Brain microvascular endothelial cell (primary cell): ENCODE measurements around the gene FEM1C.

Experiments
- DNase-seq: peaks from one replicate; pipeline ENCODE4 v3.0.0-alpha.2; 2020
- H3K27ac ChIP-seq: fragments of 250-450 bp; sonication (Bioruptor Pico); 2 replicates; pipeline ENCODE4 v1.5.1; 2020; ENCODE audit warnings: mild to moderate bottlenecking, moderate library complexity
- H3K27me3 ChIP-seq: fragments of 250-450 bp; sonication (Bioruptor Pico); replicated peaks from 2 replicates; pipeline ENCODE4 v1.5.1; 2020; ENCODE audit warnings: mild to moderate bottlenecking
- H3K36me3 ChIP-seq: fragments of 250-450 bp; sonication (Bioruptor Pico); replicated peaks from 2 replicates; pipeline ENCODE4 v1.5.1; 2020; ENCODE audit warnings: mild to moderate bottlenecking
- H3K4me3 ChIP-seq: 2 replicates; pipeline ENCODE4 v1.5.1; 2011; ENCODE audit warnings: low read depth, mild to moderate bottlenecking, control low read depth, low read length, moderate library complexity
- in situ Hi-C: cut with HindIII; loops from 2 replicates; pipeline ENCODE4 v1.10.0; 2017; ENCODE audit warnings: low sequenced_read_pairs, low pct_ligation_motif_present
- TF ChIP-seq, protein P1 (sequence below): IDR thresholded peaks from 2 replicates; pipeline ENCODE4 v1.5.1; 2011; ENCODE audit warnings: low read depth, mild to moderate bottlenecking, moderate library complexity, low read length, control low read depth, inconsistent platforms; ENCODE audit errors: missing control alignments

The FEM1C gene

DNA sequence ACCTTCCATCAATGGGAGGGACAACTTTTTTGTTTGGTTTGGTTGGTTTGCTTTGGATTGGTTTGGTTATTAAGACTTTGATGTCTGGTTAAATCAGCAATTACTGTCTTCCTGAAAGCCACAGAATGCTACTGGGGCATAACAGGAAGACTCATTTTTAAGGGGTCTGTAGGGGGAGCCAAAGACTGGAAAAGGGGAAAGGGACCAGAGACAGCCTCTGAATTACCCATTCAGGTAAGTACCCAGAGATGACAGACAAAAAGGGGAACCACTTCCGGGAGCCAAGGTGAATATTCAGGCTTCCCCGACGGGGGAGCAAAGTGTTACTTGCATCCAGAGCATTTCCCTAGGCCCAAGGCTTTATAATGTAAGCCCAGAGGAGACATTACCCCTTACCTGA is 4.6 kb upstream of the FEM1C start:
- Histone ChIP-seq H3K27ac (no peak overlapping the region), H3K36me3 (no peaks in the 10 kb centered on the region), H3K4me3 (no peak overlapping the region), H3K27me3 (no peaks in the 10 kb centered on the region)
- TF ChIP-seq, protein P1, sequence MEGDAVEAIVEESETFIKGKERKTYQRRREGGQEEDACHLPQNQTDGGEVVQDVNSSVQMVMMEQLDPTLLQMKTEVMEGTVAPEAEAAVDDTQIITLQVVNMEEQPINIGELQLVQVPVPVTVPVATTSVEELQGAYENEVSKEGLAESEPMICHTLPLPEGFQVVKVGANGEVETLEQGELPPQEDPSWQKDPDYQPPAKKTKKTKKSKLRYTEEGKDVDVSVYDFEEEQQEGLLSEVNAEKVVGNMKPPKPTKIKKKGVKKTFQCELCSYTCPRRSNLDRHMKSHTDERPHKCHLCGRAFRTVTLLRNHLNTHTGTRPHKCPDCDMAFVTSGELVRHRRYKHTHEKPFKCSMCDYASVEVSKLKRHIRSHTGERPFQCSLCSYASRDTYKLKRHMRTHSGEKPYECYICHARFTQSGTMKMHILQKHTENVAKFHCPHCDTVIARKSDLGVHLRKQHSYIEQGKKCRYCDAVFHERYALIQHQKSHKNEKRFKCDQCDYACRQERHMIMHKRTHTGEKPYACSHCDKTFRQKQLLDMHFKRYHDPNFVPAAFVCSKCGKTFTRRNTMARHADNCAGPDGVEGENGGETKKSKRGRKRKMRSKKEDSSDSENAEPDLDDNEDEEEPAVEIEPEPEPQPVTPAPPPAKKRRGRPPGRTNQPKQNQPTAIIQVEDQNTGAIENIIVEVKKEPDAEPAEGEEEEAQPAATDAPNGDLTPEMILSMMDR, result peak; percentile 66
- DNase-seq, result no peak
- in situ Hi-C loops, result no loop called here

DNA sequence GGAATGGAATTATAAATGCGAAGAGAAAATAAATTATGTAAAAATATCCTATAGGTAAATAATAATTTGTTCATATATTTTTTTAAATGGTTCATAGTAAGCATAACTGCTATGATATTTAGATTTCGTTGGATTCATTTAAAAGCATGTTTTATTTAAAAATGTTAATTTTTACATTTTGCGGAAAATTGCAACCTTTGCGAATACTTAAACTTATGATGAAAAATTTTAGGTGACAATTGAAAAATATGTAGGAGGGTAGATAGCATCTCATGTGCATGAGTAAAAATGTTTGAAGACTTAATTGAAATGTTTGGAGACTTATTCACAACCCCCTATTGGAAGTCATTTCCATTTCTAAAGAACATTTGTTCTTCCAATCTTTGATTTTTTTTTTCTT is 4.1 kb upstream of the FEM1C start:
- TF ChIP-seq, protein P1, result no peak

DNA sequence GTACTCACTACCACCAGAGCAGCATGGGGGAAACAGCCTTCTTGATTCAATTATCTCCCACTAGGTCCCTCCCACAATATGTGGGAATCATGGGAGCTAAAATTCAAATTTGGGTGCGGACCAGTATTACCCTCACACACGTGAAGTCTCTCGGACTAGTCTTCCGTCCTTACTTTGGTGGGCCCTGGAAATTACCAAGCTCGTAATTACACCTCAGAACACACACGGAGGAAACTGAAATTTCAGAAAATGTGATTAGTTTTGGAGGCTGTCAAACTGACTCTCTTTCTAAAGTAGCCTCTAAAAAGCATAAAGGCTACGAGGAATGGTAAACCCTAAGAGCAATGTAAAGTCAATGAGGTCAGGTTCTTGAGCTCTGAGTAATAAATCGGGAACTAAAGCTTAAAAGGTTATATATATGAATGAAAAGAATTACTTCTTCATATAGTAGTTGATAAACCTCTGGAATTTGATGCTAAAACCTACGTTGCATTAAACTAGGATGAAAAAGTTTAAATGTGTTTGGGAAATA is 842 bp upstream of the FEM1C start:
- H3K4me3 ChIP-seq, result no peak overlapping the region
- peaks cover 9% of the 10 kb centered on the region for H3K36me3 ChIP-seq
- H3K27me3 ChIP-seq, result no peaks in the 10 kb centered on the region
- H3K27ac ChIP-seq, result peak overlapping the region; percentile 45
- TF ChIP-seq, protein P1, result no peak
- in situ Hi-C loops, result no loop called here
- DNase-seq, result no peak

More for the DNA sequence above, 4.1 kb upstream of the FEM1C start:
- in situ Hi-C loops, result no loop called here
- H3K4me3 ChIP-seq, result no peak overlapping the region
- no peaks in the 10 kb centered on the region for H3K36me3 ChIP-seq
- no peak for DNase-seq
- H3K27me3 ChIP-seq, result no peaks in the 10 kb centered on the region
- H3K27ac ChIP-seq, result no peak overlapping the region

DNA sequence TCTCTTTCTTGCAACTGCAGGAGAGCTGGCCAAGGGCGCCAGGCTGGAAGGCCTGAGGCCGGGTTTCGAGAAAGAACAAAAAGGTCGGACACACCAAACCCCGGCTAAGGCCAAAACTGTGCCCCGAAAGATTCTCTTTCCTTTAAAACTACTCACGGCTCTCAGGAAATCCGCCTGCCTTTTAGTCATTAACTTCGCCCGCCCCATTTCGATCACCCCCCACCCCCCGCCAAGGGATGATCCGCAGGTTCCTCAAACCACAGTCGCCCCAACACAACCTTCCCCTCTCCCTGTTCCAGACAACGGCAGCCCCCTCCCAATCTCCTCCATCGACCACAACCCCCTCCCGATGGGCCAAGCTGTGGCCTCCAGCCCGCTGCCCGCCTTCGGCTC is 536 bp downstream of the FEM1C start:
- Histone ChIP-seq H3K4me3 (peak overlapping the region; percentile 81), H3K36me3 (peaks cover 15% of the 10 kb centered on the region), H3K27ac (peak overlapping the region; percentile 81), H3K27me3 (no peaks in the 10 kb centered on the region)
- in situ Hi-C loops, result no loop called here
- DNase-seq, result peak; percentile 39
- TF ChIP-seq, protein P1, result no peak

DNA sequence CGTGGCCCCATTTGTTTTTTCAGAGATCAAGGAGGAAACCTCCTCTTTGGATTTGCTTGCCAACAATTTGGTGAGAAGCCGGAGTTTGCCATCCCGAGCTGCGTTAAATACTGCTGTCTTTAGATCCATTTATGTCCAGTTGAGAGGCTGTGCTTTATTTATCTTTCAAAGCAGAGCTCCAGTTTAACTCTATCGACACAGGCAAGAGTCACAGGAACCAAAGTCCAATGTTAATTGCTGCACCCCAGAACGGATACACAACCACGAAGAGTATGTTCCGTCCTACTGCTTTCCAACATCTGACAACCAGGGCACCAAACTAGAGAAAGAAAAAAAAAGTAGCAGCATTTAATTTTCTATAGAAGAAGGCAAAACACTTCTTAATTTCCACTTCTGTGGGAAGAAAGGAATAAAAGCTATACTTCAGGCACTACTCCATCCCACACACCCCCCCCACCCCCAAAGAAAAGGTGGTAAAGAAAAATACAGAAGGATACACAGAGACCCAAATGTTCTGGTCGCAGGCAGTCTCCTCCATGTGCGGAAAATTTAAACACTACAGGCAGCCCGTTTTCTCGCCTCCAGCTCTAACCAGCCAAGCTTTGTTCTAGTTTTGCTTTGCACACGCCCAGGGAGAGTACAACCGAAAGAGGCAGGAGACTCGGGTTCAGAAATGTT is 1.1 kb downstream of the FEM1C start:
- in situ Hi-C loops, result no loop called here
- Histone ChIP-seq H3K27me3 (no peaks in the 10 kb centered on the region), H3K4me3 (peak overlapping the region; percentile 81), H3K36me3 (peaks cover 18% of the 10 kb centered on the region), H3K27ac (peak overlapping the region; percentile 81)
- TF ChIP-seq, protein P1, result no peak
- DNase-seq, result no peak
